ENCODE results near the gene CDKN2C.
A peak's percentile ranks its signal among the peaks of the same experiment; 100 is the strongest.

The CDKN2C gene

DNA sequence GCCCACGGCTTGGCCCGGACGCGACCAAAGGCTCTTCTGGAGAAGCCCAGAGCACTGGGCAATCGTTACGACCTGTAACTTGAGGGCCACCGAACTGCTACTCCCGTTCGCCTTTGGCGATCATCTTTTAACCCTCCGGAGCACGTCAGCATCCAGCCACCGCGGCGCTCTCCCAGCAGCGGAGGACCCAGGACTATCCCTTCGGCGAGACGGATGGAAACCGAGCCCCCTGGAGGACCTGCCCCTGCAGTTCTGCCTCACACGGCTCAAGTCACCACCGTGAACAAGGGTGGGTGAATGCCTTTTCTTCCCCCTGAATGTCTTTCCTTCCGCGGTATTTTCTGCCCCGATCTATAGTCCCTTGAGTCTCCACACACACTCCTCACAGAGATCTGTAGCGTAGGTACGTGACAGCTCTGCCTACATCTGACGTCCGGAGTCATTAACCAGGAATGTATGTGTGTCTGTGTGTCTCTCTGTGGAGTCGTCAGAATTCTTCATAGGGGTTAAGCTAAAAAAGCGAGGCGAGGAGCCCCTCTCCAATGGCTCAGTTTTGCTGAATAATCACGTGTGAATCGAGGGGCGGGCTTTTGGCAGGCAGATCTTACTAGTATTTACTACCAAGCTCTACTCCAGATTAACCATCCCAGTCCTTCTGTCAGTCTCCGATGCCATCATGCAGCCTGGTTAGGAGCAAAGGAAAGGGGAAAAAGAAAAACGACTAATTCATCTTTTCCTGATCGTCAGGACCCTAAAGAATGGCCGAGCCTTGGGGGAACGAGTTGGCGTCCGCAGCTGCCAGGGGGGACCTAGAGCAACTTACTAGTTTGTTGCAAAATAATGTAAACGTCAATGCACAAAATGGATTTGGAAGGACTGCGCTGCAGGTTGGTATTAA lies at the start of gene CDKN2C:
TSS of gene CDKN2C (plus strand) at position 635 of the 898 bp plus-strand sequence. CDS start at position 759, 124 bp downstream.
- no peak for TF ChIP-seq YY1 (IDR thresholded peaks at IDR 0.05; ENCODE audit: low read depth)
- TF ChIP-seq, protein P1, sequence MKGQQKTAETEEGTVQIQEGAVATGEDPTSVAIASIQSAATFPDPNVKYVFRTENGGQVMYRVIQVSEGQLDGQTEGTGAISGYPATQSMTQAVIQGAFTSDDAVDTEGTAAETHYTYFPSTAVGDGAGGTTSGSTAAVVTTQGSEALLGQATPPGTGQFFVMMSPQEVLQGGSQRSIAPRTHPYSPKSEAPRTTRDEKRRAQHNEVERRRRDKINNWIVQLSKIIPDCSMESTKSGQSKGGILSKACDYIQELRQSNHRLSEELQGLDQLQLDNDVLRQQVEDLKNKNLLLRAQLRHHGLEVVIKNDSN (IDR thresholded peaks at IDR 0.05): peak; percentile 68

DNA sequence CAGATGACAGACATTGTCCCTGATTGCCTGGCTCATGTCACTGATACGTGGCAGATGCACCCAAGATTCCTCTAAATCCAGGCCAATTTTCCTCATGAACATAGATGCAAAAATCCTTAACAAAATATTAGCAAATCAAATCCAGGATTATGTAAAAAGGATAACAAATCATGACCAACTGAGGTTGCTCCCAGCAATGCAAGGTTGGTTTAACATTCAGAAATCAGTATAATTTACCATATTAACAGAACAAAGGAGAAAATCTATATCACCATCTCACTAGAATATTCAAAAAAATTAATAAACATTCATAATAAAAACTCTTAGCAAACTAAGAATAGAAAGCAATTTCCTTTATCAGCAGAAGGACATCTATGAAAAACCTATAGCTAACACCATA lies 49.6 kb upstream of the CDKN2C start:
- TF ChIP-seq TEAD4 (IDR thresholded peaks at IDR 0.05) (no peak), CREB1 (IDR thresholded peaks at IDR 0.05; ENCODE audit: low read depth) (no peak), ZBTB7A (IDR thresholded peaks at IDR 0.05; ENCODE audit: low read depth) (no peak), FOXM1 (IDR thresholded peaks at IDR 0.05; ENCODE audit: borderline replicate concordance, low read depth) (no peak), NFIC (IDR thresholded peaks at IDR 0.05) (no peak), YY1 (IDR thresholded peaks at IDR 0.05; ENCODE audit: low read depth) (no peak), EGR1 (IDR thresholded peaks at IDR 0.05) (no peak), CEBPB (IDR thresholded peaks at IDR 0.05) (no peak), EP300 (IDR thresholded peaks at IDR 0.05; ENCODE audit: borderline replicate concordance) (no peak), TCF12 (IDR thresholded peaks at IDR 0.05; ENCODE audit: low read depth) (no peak), RAD21 (IDR thresholded peaks at IDR 0.05; ENCODE audit: low read depth) (no peak), TAF1 (IDR thresholded peaks at IDR 0.05; ENCODE audit: low read depth) (no peak)
- TF ChIP-seq, protein P2, sequence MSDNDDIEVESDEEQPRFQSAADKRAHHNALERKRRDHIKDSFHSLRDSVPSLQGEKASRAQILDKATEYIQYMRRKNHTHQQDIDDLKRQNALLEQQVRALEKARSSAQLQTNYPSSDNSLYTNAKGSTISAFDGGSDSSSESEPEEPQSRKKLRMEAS (IDR thresholded peaks at IDR 0.05): no peak
- TF ChIP-seq, protein P1 (IDR thresholded peaks at IDR 0.05): no peak
- TF ChIP-seq, protein P3, sequence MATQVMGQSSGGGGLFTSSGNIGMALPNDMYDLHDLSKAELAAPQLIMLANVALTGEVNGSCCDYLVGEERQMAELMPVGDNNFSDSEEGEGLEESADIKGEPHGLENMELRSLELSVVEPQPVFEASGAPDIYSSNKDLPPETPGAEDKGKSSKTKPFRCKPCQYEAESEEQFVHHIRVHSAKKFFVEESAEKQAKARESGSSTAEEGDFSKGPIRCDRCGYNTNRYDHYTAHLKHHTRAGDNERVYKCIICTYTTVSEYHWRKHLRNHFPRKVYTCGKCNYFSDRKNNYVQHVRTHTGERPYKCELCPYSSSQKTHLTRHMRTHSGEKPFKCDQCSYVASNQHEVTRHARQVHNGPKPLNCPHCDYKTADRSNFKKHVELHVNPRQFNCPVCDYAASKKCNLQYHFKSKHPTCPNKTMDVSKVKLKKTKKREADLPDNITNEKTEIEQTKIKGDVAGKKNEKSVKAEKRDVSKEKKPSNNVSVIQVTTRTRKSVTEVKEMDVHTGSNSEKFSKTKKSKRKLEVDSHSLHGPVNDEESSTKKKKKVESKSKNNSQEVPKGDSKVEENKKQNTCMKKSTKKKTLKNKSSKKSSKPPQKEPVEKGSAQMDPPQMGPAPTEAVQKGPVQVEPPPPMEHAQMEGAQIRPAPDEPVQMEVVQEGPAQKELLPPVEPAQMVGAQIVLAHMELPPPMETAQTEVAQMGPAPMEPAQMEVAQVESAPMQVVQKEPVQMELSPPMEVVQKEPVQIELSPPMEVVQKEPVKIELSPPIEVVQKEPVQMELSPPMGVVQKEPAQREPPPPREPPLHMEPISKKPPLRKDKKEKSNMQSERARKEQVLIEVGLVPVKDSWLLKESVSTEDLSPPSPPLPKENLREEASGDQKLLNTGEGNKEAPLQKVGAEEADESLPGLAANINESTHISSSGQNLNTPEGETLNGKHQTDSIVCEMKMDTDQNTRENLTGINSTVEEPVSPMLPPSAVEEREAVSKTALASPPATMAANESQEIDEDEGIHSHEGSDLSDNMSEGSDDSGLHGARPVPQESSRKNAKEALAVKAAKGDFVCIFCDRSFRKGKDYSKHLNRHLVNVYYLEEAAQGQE (IDR thresholded peaks at IDR 0.05; ENCODE audit: low read depth): no peak

DNA sequence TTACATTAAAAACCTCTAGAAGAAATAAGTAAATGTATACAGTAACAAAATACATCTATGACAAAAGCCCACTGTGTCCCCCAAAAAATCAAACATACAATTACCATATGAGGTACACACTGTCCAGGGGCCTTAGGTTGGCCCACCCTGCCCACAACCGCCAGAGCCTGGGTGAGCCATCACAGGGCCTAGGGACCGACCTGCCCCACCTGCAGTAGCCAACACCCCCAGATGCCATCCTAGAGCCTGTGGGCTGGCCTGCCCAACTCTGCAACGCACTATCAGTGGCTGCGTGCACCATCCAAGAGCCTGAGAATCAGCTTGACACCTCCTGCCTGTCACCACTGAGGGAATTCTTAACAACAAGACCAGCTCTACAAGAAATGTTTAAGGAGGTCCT lies 49.0 kb upstream of the CDKN2C start:
- TF ChIP-seq TCF12 (IDR thresholded peaks at IDR 0.05; ENCODE audit: low read depth) (no peak), ZBTB7A (IDR thresholded peaks at IDR 0.05; ENCODE audit: low read depth) (no peak), TAF1 (IDR thresholded peaks at IDR 0.05; ENCODE audit: low read depth) (no peak), CREB1 (IDR thresholded peaks at IDR 0.05; ENCODE audit: low read depth) (no peak), NFIC (IDR thresholded peaks at IDR 0.05) (no peak), TEAD4 (IDR thresholded peaks at IDR 0.05) (no peak), EP300 (IDR thresholded peaks at IDR 0.05; ENCODE audit: borderline replicate concordance) (no peak), RAD21 (IDR thresholded peaks at IDR 0.05; ENCODE audit: low read depth) (no peak), FOXM1 (IDR thresholded peaks at IDR 0.05; ENCODE audit: borderline replicate concordance, low read depth) (no peak), YY1 (IDR thresholded peaks at IDR 0.05; ENCODE audit: low read depth) (no peak)
- TF ChIP-seq, protein P2 (IDR thresholded peaks at IDR 0.05): no peak
- TF ChIP-seq, protein P3 (IDR thresholded peaks at IDR 0.05; ENCODE audit: low read depth): no peak
- TF ChIP-seq, protein P1 (IDR thresholded peaks at IDR 0.05): no peak

DNA sequence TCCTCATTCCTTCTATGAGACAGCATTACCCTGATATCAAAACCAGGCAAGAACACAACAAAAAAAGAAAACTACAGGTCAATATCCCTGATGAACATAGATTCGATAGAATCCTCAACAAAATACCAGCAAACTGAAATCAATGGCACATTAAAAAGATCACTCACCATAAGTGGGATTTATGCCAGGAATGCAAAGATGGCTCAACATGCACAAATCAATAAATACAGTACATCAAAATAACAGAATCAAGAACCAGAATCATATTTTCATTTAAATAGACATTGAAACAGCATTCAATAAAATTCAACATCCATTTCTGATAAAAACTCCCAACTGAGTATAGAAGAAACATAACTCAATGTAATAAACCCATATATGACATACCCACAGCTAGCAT lies 46.5 kb upstream of the CDKN2C start:
- TF ChIP-seq, protein P2 (IDR thresholded peaks at IDR 0.05): no peak
- TF ChIP-seq NFIC (IDR thresholded peaks at IDR 0.05): no peak
- no peak for TF ChIP-seq FOXM1 (IDR thresholded peaks at IDR 0.05; ENCODE audit: borderline replicate concordance, low read depth)
- no peak for TF ChIP-seq CREB1 (IDR thresholded peaks at IDR 0.05; ENCODE audit: low read depth)
- TF ChIP-seq TCF12 (IDR thresholded peaks at IDR 0.05; ENCODE audit: low read depth): no peak
- TF ChIP-seq, protein P1 (IDR thresholded peaks at IDR 0.05): no peak
- TF ChIP-seq RAD21 (IDR thresholded peaks at IDR 0.05; ENCODE audit: low read depth): no peak
- no peak for TF ChIP-seq TAF1 (IDR thresholded peaks at IDR 0.05; ENCODE audit: low read depth)
- no peak for TF ChIP-seq YY1 (IDR thresholded peaks at IDR 0.05; ENCODE audit: low read depth)
- no peak for TF ChIP-seq CEBPB (IDR thresholded peaks at IDR 0.05)
- TF ChIP-seq ZBTB7A (IDR thresholded peaks at IDR 0.05; ENCODE audit: low read depth): no peak
- TF ChIP-seq EP300 (IDR thresholded peaks at IDR 0.05; ENCODE audit: borderline replicate concordance): no peak
- no peak for TF ChIP-seq TEAD4 (IDR thresholded peaks at IDR 0.05)
- TF ChIP-seq EGR1 (IDR thresholded peaks at IDR 0.05): no peak

All from Ishikawa (cell line).